GM19240 (cell line): Measurements from ENCODE around the gene EMC9.

Experiments used
- DNase-seq: peaks from one replicate; pipeline ENCODE4 v3.0.0; 2011; ENCODE audit warnings: low spot score; ENCODE audit not compliant: insufficient read length

The EMC9 gene

GRCh38 chr14:24089890-24090289 is 51.5 kb downstream of the EMC9 start:
- no peak for DNase-seq
